CD4-positive, alpha-beta T cell treated with Interleukin-17A for 1 hour (primary cell): ENCODE measurements around the gene JADE1.

Experiments used
- DNase-seq: peaks from one replicate; pipeline ENCODE4 v3.0.0-alpha.2; 2020

The JADE1 gene

GRCh38 chr4:128846063-128846462, 36.6 kb downstream of the JADE1 start:
- no peak for DNase-seq

GRCh38 chr4:128847082-128847724, 37.7 kb downstream of the JADE1 start:
- no peak for DNase-seq

DNA sequence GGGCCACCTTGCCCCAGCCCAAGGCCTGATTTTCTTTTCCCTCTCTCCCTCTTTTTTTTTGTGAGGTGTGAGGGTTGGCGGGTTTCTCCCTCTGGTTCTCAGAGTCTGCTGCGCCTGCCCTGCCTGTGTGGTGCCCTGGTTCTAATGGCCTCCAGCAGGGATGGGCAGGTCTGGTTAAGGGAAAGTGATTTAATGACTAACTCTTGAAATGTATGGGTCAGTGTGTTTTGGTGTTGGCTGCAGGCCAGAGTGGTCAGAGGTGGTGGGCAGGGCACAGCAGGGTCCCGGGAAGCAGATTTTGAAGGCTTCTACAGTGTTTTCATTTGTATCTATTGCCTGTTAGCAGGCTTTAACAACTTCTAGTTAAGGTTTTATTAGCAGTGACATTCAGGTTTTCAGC, 39.0 kb downstream of the JADE1 start:
- no peak for DNase-seq

DNA sequence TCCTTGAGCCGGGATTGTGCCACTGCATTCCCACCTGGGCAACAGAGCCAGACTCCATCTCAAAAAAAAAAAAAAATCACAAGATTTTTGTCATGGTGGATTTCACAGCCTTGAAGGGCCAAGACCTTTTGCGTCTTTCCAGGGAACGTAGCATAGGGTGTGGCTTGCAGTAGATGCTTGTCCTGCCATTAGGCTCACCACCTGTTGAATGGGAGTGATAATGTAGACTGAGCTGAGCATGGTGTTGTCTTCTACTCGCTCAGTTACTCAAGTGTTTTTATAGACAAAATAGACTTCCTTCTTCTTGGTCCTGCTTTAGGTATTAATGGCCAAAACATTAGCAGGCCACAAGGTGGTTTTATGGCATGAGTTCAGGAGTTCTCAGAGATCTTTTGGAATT, 40.8 kb downstream of the JADE1 start:
- DNase-seq, result no peak

DNA sequence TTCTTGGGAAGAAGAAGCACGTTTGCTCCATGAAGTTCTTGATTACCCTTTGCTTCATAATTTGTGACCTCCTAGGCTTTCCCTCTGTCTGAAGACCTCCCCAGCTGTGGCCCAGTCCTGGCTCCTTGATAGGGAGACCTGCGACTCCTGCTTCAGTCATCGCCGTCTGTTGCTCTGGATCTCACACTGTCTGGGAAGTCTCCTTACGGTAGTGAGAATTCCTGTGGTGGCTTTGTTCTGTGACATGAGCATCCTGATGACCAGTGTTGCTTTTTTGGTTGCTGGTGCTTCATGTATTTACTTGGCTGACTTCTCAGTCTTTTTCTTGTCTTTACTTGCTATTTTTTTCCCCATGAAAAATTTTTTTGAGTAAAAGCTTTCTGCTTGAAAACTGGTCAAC, 44.2 kb downstream of the JADE1 start:
- DNase-seq, result no peak

DNA sequence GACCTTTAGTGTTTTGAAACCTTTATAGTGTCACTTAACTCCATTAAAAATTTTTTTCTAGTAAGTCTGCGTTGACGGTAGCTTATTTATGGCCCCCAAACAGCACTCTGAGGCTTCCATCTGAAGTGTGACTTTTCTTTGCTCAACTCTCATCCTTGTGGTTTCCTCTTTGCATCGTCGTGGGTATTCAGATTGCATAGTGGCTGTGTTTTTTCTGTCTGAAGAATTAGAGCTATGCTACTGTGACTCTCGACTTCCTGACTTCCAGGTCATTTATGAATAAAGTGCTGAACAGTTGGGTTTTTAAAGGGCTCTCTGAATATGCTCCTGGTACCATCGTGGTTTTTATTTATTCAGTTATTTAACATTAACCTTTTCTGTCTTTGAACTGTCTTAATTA, 44.9 kb downstream of the JADE1 start:
- DNase-seq, result peak; percentile 59

- DNase-seq, result no peak
Observed at GRCh38 chr4:128855621-128856020, 46.1 kb downstream of the JADE1 start.

DNA sequence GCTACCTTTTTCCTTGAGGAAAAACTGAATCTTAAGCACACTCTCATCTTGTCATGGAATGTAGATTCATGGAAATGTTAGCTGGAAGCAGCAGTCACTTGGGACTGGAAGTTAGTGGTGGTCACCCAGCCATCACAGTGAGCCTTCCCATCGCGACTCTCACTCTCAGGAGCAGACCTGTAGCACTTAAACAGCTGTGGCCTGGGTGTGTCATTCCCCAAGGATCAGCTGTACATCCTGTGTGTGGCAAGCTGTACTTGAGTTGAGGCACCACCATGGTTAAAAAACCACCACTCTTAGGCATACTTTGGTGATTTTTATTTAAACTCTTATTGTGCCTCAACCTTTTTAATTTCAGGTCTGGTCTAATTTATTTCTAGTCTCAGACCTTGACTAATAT, 46.7 kb downstream of the JADE1 start:
- DNase-seq, result no peak

DNA sequence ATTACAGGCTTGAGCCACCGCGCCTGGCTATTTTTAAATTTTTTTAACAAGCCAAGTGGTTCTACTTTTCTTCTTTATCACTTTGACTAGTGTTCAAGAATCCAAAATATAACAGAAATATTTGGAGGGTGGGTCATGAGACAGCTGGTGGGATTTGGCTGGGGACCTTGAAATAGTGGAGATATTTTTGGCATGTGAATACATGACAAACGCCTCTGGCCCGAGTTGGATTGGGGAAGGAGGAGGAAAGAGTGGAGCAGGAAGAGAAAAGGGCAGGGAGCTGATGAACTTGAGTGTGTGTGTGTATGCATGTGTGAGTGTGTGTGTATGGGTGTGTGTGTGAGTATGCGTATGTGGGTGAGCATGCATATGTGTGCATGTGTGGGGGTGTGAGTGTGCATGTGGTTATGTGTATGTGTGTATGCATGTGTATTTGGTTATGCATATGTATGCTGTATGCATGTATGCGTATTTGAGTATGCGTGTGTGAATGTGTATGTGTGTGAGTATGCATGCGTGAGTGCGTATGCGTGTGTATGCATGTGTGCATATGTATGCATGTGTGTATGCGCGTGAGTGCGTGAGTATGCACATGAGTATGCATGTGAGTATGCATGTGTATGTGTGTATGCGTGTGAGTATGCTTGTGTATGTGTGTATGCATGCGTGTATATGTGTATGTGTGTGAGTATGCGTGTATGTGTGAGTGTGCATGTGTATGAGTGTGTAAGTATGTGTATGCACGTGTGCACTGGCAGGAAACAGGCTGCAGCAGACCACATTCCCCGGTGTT, 49.6 kb downstream of the JADE1 start:
- no peak for DNase-seq

DNA sequence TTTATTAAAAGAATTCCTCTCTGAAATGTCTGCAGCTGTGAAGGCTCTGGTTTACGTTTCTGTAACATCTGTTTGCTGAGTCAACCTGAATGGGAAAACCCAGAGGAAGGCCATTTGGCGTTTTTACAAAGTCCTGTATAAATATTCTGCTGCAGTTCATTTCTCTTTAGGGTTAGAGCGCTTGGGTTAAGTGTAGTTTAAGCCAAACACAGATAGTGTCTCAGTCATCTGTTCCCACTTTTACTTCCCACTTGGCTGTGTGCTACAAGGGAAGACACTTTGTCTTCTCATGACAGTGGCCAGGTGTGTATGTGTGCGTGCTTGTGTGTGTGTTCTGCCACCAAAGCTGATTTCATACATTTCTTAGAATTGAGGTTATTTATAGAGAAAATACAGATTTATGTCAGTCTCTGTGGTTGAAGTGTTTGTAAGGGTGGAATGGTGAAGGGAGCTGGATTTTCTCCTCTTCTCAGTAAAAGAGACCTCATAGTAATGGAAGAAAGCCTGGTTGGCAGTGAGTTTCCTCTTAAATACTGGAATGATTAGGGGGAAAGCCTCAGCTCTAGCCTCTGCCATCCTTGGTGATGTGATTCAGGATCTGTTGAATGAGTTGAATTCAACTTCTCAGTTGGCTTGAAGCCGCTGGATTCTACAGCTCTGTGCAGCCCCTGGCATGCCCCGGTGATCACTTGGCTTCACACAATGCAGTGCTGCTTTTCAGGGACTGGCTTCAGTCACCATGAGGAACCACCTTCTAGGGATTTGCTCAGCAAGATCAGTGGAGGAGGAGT, 50.6 kb downstream of the JADE1 start:
- no peak for DNase-seq

- no peak for DNase-seq
Observed at GRCh38 chr4:128861856-128862518, 52.5 kb downstream of the JADE1 start.

- DNase-seq, result peak; percentile 52
Observed at GRCh38 chr4:128862608-128863311, 53.3 kb downstream of the JADE1 start.

GRCh38 chr4:128863312-128864075, 54.0 kb downstream of the JADE1 start:
- peak; percentile 66 for DNase-seq

DNA sequence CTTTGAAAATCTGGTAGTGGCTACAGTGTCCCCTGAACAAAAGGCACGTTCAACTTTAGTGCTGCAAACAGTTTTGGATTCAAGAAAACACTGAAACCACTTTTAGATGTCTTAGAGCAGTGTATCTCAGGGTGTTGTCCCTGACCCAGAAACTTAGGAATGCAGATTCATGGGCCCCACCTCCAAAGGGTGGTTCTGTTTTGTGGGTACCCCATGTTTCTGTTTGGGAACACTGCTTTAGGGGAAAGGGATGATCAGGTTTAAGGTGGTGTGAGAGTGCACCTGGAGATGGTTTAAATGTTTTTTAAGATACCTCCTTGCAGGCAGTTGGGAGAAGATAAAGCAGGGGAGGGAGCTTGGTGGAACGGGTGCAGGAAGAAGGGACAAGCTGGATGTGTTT, 55.6 kb downstream of the JADE1 start:
- no peak for DNase-seq

GRCh38 chr4:128866269-128866668, 56.8 kb downstream of the JADE1 start:
- no peak for DNase-seq

DNA sequence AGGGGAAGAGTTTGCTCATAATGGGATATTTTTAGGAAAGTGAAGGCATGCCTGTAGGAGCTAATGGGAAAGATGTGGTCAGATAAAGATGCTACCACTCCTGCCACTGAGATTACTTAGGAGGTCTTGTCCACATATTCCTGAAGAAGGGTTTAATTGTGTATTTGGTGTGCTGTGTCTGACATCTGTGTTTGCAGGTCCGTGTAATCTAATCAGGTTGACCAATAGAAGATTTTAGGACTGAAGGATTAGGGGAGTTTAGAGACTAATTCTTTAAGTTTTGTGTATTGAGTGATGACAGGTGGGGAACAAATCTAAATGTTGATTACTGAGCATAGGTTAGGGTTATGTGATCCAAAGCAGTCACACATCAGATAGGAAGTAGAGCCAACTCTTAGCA, 57.2 kb downstream of the JADE1 start:
- DNase-seq, result no peak

DNA sequence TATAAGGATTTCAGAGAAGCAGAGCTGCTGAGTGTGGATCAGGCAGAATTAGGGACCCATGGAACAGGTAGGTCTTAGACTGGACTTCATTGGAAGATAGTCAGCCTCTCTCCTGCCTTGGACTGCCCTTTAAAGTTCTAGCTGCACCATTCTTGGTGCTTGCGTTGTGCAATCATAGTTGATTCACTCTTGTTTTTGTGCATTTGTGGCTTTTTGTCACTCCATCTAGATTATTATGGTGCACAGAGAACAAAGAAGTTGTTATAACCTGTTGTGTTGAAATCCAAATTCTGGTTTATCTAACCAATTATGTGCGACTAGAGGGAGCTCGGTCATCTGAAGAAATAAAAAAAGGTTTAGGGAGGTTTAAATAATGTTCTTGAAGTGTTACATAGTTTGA, 59.3 kb downstream of the JADE1 start:
- DNase-seq, result no peak

GRCh38 chr4:128869776-128870509, 60.4 kb downstream of the JADE1 start:
- DNase-seq, result no peak

- no peak for DNase-seq
Observed at GRCh38 chr4:128871948-128872347, 62.4 kb downstream of the JADE1 start.

GRCh38 chr4:128876200-128876599, 66.7 kb downstream of the JADE1 start:
- DNase-seq, result no peak

- DNase-seq, result no peak
Observed at GRCh38 chr4:128877934-128878333, 68.4 kb downstream of the JADE1 start.
